Measurements from ENCODE around the gene RETSAT.

Gene RETSAT

GRCh38 chr2:85307527-85307897 is 46.8 kb downstream of the RETSAT start:
- DNase-seq (ENCODE audit: low spot score), result no peak

GRCh38 chr2:85303780-85304531 is 50.4 kb downstream of the RETSAT start:
- DNase-seq (ENCODE audit: low spot score), result no peak

- DNase-seq (ENCODE audit: low spot score), result no peak
These were observed 52.2 kb downstream of the RETSAT start for GRCh38 chr2:85302121-85302520.

Measured in CD4-positive, alpha-beta T cell treated with Interleukin-6 at 100 ng/mL for 8 hours (primary cell).